ENCODE measurements around the gene RAD1.

- TF ChIP-seq CHD4 (IDR thresholded peaks at IDR 0.05; ENCODE audit: borderline replicate concordance), result no peak
- TF ChIP-seq EP300 (IDR thresholded peaks at IDR 0.05), result no peak
- no peak for TF ChIP-seq POLR2A (IDR thresholded peaks at IDR 0.05; ENCODE audit: low read length)
- no peak for TF ChIP-seq CTCF (IDR thresholded peaks at IDR 0.05)
Observed at GRCh38 chr5:34857161-34857560, 58.1 kb downstream of the RAD1 start.

Data from A549 (cell line).